ENCODE measurements around the gene TMEM239.

- no peak for TF ChIP-seq POU6F1 (CRISPR knock-in tag; IDR thresholded peaks at IDR 0.05; ENCODE audit: borderline replicate concordance, low read depth)
- TF ChIP-seq ZFP30 (CRISPR knock-in tag; IDR thresholded peaks at IDR 0.05), result no peak
Observed at GRCh38 chr20:2840967-2841531, 24.9 kb downstream of the TMEM239 start.
